Kidney epithelial cell (primary cell): ENCODE results near the gene SLC25A51. TPM values are rescaled to one million over a fixed set of nuclear protein-coding genes. Genes with fewer than 3 reads are reported as not detected.

Source experiments
- DNase-seq: peaks from one replicate; pipeline ENCODE4 v3.0.0-alpha.2; 2010; ENCODE audit warnings: low read depth
- H3K27me3 ChIP-seq: 2 replicates; pipeline ENCODE4 v1.6.0; 2011; ENCODE audit warnings: low read length; ENCODE audit not compliant: control insufficient read depth, insufficient read depth
- H3K36me3 ChIP-seq: 2 replicates; pipeline ENCODE4 v1.5.1; 2011; ENCODE audit warnings: low read length; ENCODE audit not compliant: control insufficient read depth, insufficient read depth
- H3K4me3 ChIP-seq: 2 replicates; pipeline ENCODE4 v1.5.1; 2011; ENCODE audit warnings: low read depth, mild to moderate bottlenecking, control low read depth, low read length
- total RNA-seq: library from RNA; depleted of rRNA; stranded (reverse); fragments of >200 nt; gene quantifications from 2 replicates; pipeline ENCODE4 v1.2.3, GENCODE V29; 2015
- TF ChIP-seq, protein P1 (sequence below): IDR thresholded peaks from 2 replicates; pipeline ENCODE4 v1.5.1; 2011; ENCODE audit warnings: mild to moderate bottlenecking, moderate library complexity, low read length, control low read depth, inconsistent platforms; ENCODE audit not compliant: insufficient read depth, poor library complexity, severe bottlenecking

SLC25A51 gene
- total RNA-seq, 1 donor from 2014 or later, result 36.8 TPM

DNA sequence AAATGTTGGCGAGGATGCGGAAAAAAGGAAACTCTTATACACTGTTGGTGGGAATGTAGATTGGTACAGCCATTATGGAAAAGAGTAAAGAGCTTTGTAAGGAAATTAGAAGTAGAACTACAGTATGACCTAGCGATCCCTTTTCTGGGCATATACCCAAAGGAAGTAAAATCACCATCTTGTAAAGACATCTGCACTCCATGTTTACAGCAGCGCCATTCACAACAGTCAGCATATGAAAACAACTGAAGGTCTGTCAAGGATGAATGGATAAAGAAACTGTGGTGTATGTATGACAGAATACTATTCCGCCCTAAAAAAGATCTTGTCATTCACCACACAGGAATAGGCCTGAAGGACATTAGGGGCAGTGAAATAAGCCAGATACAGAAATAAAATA lies 27.7 kb upstream of the SLC25A51 start:
- TF ChIP-seq, protein P1, sequence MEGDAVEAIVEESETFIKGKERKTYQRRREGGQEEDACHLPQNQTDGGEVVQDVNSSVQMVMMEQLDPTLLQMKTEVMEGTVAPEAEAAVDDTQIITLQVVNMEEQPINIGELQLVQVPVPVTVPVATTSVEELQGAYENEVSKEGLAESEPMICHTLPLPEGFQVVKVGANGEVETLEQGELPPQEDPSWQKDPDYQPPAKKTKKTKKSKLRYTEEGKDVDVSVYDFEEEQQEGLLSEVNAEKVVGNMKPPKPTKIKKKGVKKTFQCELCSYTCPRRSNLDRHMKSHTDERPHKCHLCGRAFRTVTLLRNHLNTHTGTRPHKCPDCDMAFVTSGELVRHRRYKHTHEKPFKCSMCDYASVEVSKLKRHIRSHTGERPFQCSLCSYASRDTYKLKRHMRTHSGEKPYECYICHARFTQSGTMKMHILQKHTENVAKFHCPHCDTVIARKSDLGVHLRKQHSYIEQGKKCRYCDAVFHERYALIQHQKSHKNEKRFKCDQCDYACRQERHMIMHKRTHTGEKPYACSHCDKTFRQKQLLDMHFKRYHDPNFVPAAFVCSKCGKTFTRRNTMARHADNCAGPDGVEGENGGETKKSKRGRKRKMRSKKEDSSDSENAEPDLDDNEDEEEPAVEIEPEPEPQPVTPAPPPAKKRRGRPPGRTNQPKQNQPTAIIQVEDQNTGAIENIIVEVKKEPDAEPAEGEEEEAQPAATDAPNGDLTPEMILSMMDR, result no peak
- no peak for DNase-seq

GRCh38 chr9:37929441-37929895 lies 25.5 kb upstream of the SLC25A51 start:
- Histone ChIP-seq H3K36me3 (peaks cover 2% of the 10 kb centered on the region), H3K27me3 (no peaks in the 10 kb centered on the region), H3K4me3 (no peak overlapping the region)
- no peak for DNase-seq
- TF ChIP-seq, protein P1, result no peak

More for the DNA sequence above, 27.7 kb upstream of the SLC25A51 start:
- Histone ChIP-seq H3K4me3 (no peak overlapping the region), H3K27me3 (no peaks in the 10 kb centered on the region), H3K36me3 (peaks cover 2% of the 10 kb centered on the region)

GRCh38 chr9:37928552-37929430 lies 24.9 kb upstream of the SLC25A51 start:
- no peak for DNase-seq
- H3K36me3 ChIP-seq, result peaks cover 2% of the 10 kb centered on the region
- no peaks in the 10 kb centered on the region for H3K27me3 ChIP-seq
- H3K4me3 ChIP-seq, result no peak overlapping the region
- TF ChIP-seq, protein P1, result no peak

DNA sequence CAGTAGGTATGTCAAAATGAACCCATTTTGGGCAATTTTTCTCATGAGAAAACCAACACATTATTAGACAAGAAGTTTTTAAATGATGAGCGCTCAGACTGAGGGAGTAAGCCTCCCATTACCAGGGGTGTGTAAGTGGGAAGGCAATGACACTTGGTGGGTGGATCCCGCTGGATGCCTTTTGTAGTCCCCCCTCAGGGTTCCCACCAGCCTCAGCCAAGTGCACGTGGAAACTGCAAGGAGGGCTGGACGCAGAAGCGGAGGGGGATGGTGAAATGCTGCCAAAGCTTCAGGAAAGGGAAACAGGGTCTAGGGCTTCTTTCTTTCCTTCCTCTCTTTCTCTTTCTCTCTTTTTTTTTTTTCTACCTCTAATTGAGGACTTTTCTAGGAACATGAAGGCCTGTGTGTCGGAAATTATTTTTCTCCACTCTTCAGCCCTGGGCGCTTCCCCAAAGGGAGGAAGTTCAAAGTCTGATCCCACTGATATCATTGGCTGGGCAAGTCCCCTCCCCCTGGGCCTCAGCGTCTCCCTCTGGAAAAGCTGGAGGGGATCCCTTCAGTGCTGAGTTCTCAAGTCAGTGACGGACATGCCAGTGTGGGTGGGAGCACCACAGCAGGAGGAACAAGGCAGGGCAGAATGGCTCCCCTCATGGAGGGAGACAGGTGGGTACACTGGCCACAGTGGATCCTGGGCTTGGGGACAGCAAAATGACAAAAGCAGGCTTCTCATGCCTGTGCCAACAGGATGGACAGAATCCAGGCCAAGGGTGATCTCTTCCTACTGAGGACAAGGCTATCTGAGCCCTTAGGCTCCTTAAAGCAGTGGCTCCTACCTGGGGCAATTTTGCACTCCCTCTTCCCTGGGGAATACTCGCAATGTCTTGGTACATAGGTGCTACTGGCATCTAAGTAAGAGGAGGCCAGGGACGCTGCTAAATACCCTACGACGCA lies 23.9 kb upstream of the SLC25A51 start:
- Histone ChIP-seq H3K27me3 (no peaks in the 10 kb centered on the region), H3K36me3 (peaks cover 2% of the 10 kb centered on the region), H3K4me3 (no peak overlapping the region)
- no peak for DNase-seq
- TF ChIP-seq, protein P1, result no peak

GRCh38 chr9:37927132-37927531 lies 23.2 kb upstream of the SLC25A51 start:
- no peak overlapping the region for H3K4me3 ChIP-seq
- H3K27me3 ChIP-seq, result no peaks in the 10 kb centered on the region
- peaks cover 2% of the 10 kb centered on the region for H3K36me3 ChIP-seq
- TF ChIP-seq, protein P1, result no peak
- DNase-seq, result no peak
